GM12892 (cell line): Measurements from ENCODE around the gene NUCB2.
A peak's percentile ranks its signal among the peaks of the same experiment; 100 is the strongest.

ENCODE experiments used
- DNase-seq: peaks from one replicate; pipeline ENCODE4 v3.0.0; 2011; ENCODE audit not compliant: insufficient read length
- FAIRE-seq: peaks from 2 replicates; lab custom pipeline; 2011; peaks lifted over from hg19 to GRCh38; lab: Jason Lieb, UNC
- POLR2A ChIP-seq: IDR thresholded peaks from 2 replicates; pipeline ENCODE4 v1.6.1; 2011; ENCODE audit warnings: low read depth, low read length, control low read depth
- POLR2AphosphoS5 ChIP-seq: IDR thresholded peaks from 2 replicates; pipeline ENCODE4 v1.6.1; 2011; ENCODE audit warnings: low read depth, low read length, control low read depth
- TAF1 ChIP-seq: IDR thresholded peaks from 2 replicates; pipeline ENCODE4 v1.6.1; 2011; ENCODE audit warnings: low read depth, mild to moderate bottlenecking, control low read depth, low read length, borderline replicate concordance

Gene NUCB2

DNA sequence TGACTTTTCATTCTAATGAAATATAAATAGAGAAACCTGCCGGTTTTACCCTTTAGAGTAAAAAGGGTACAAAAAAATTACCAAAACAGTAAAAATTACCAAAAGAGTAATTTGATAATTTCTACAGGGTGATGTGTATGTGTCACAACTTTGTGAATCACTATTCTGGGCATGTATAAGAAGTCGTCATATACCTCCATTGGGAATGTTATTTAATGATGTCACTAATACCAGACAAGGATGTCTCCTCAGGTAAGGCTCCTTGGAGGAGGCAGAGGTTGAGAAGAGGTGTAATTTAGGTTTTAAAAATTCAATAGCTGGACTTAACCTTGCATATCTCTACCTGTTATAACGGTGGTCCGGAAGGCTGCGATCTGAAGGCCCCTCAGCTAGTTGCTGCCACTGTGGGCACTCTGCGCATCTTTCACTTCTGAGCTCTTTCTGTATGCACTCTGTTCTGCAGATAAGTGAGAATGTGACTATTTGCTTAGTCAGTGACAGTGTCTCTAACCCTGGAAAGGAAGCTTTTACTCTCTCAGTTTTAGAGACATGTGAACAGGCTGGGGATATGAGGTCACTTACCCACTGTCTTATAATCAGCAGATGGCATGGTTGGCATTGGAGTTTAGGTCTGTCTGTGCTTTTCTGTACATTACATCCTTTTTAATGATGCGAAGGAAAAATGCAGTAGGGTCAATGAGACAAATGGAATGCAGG lies 74.1 kb downstream of the NUCB2 start:
- TF ChIP-seq TAF1, result no peak
- TF ChIP-seq POLR2AphosphoS5, result no peak
- TF ChIP-seq POLR2A, result no peak
- FAIRE-seq, result no peak
- DNase-seq, result no peak

DNA sequence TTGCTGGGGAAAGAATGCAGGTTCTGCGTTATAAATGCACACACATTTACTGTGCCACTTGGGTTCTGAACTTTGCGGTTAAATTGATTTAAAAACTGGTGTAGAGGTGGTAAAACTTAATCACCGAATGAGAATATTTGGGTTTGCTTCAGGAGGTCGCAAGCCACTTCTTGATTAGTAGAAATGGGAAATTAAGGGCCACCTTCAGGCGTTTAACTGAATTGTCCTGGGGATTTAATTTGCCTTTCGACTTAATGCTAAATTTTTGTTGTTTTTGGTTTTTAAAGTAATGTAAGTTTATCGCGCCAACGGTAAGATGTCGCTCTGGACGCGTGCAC lies 74.6 kb downstream of the NUCB2 start:
- no peak for FAIRE-seq

DNA sequence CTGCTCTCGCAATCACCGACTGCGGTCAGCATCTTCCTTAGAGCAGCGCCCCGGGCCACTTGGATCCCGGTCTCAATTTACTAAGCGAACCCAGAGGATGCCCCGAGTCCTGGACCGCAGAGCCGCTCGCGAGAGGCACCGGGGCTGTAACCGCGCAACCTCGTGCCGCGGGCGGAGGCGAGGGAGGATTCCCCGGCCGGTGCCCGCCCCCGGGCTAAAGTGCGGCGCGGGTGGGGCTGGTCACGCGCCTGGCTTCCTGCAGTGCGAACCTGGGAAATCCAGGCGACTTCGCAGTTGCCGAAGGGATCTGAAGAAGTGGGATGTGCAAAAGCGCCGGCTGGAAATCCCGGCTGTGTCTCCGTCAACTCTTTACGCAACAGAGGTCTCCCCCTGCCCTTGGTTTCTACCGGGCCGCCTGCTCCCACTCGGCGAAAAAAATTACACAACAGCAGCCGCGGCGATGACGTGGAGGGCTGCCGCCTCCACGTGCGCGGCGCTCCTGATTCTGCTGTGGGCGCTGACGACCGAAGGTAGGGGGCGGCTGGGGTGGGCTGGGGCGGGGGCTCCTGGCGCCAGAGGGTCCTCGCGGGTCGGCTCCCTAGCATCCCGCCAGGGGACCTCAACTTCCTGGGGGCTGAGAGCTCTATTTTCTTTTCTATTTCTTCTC lies 75.1 kb downstream of the NUCB2 start, which contains the start of gene NCR3LG1:
Gene NCR3LG1, plus strand, starts transcription at position 291 of the 667 bp plus-strand sequence. Its CDS starts 170 bp downstream, at position 461.
- TF ChIP-seq TAF1 (no peak), POLR2AphosphoS5 (no peak), POLR2A (no peak)
- peak; percentile 37 for DNase-seq
- FAIRE-seq, result peak; percentile 51

More for the DNA sequence above, 74.6 kb downstream of the NUCB2 start:
- DNase-seq, result no peak
- no peak for TF ChIP-seq POLR2AphosphoS5
- no peak for TF ChIP-seq POLR2A
- TF ChIP-seq TAF1, result no peak

DNA sequence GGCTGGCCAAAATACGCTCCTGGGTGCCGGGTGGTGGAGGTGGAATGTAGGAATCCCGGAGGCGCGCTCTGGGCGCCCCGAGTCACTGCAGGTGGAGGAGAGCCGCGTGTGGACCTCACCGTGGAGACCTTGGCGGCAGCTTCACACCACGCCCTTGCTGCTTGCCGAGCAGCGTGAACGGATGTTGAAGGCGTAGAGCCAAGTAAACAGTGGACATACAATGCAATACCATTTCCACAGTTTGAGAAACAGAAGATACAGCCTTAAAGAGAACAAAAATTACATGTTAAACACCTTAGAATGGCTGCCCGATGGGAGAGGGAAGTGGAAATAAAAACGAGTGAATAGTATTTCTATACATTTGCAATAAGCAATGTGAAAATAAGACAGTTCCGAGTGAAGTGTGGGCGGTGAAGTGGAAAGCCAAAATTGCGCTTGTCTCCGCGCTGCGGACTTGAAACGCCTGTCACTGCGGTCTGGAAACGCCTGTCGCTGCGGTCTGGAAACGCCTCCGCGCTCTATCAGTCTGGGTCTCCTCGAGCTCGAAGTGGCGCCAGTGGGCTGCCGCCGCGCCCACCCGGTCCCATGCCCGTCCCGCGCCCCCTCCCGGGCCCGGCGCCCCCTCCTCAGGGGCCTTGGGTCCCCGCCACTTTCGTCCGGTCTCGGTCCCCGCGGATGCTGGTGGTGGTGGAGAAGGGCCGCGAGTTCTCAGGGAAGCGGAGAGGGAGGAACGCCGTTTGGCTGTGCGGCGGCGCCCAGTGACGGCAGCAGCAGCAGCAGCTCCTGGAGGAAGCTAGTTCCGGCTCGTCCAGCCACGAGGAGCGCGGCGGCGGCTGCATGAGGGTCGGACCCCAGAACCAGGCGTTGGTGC lies 76.6 kb downstream of the NUCB2 start:
- DNase-seq (peak; percentile 34), FAIRE-seq (peak; percentile 79)
- no peak for TF ChIP-seq TAF1
- no peak for TF ChIP-seq POLR2A
- no peak for TF ChIP-seq POLR2AphosphoS5

DNA sequence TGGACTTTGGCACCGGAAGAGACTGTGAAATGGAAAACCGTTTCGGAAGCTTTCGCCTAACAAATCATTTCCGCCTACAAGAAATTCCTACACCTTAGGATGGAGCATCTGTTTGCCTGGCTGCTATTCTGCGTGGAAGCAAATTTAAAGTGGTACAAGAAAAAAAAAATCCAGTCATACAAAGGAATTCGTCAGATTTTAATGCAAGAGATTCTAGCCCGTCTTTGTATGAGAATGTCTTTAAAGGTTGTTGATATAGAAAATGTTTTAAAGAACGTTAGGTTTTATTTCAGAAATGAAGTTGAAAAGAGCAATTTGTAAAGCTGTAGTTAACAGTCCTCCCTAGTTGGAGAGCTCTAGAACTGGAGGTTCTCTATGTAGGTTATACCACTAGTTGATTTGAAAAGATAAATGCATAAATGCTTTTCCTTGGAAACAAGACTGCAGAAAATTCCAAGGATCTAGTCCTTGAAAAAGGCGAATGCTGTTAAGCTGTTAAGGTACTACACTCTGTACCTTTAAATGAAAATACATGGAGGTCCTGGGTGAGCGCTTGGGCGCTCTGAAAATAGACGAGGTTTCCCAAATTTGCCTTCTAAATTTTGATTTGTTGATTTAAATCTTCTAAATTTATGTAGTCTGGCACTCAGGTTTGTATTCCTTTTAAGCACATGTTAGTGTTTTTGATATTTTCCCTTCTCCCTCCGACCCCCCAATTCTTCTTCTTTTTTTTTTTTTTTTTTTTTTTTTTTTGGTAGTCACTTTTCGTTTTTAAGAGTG lies 77.5 kb downstream of the NUCB2 start:
- DNase-seq, result no peak
- no peak for FAIRE-seq

DNA sequence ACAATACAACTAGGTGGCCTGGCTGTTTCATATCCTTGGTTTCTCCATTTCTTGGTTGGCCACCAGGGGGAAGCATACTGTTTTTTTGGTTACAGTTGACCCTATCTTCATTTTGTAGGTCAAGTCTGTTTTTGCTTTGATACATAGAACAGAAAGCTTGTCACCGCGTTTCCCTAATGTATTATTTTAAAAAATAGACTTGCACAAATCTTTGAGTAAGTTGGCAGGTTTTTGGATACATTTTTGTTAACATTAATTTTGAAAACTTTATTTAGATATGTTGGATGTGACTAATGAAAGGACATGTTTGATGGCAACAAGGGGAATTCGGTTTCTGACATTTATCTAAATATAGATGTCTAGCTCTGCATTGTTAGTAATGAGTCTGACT lies 78.1 kb downstream of the NUCB2 start:
- FAIRE-seq (peak; percentile 77), DNase-seq (peak; percentile 21)
- TF ChIP-seq POLR2AphosphoS5 (no peak), TAF1 (no peak), POLR2A (no peak)

More for the DNA sequence above, 77.5 kb downstream of the NUCB2 start:
- TF ChIP-seq TAF1, result no peak
- no peak for TF ChIP-seq POLR2AphosphoS5
- TF ChIP-seq POLR2A, result no peak

DNA sequence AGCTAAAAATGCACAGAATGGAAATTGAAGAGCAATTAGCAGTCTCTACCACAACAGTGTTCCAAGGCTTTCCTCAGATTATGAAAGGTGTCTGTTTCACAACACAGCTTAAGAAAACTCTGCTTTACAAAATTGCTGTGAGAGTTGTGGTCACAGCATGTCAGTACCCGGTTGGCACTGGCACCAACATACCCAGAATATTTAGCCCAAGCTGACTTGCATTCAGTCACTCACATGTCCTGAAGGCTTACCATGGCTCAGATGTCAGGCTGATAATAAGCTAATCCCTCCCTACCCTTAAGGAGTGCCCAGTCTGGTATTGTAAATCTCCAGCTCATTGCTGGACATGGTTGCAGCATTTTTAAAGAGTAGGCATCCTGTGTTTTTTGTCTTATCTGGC lies 90.0 kb downstream of the NUCB2 start:
- no peak for FAIRE-seq
- DNase-seq, result no peak
- no peak for TF ChIP-seq POLR2A
- no peak for TF ChIP-seq TAF1
- TF ChIP-seq POLR2AphosphoS5, result no peak

DNA sequence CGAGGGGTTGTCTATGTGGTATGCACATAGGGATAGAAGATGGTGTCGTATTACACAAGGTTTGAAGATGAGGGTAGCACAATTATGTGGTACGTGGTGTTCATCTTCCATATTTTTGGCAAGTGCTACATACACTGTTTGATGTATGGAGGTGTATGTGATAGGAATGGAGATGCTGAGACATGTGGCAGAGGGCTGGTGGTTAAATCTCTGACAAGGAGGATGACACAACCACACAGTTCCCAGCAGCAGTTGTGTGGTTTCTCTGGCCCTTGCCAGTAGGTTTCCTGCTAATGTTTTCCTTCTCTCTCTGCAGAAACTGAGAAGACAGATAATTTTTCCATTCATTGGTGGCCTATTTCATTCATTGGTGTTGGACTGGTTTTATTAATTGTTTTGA lies 92.0 kb downstream of the NUCB2 start:
- DNase-seq (no peak), FAIRE-seq (peak; percentile 67)
- TF ChIP-seq POLR2A (no peak), TAF1 (no peak), POLR2AphosphoS5 (no peak)

DNA sequence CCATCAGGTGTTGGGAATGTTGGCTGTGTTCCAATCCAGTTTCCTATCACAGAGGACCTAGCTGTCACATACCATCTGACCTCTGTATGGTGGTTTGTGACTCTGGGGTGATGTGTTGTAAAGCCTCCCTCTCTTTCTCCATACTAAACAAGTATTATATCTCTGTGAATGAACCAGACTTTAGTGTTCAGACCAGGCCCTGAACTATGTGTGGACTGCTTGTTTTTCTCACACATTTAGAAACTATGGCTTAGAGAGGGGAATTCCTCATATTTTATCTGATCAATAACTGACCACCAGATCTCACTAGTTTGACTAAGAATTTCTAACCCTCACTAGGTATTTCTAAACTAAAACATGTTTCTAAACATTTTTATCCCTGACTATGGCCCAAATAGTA lies 92.6 kb downstream of the NUCB2 start:
- no peak for TF ChIP-seq POLR2A
- TF ChIP-seq TAF1, result no peak
- TF ChIP-seq POLR2AphosphoS5, result no peak
- FAIRE-seq, result no peak
- no peak for DNase-seq

DNA sequence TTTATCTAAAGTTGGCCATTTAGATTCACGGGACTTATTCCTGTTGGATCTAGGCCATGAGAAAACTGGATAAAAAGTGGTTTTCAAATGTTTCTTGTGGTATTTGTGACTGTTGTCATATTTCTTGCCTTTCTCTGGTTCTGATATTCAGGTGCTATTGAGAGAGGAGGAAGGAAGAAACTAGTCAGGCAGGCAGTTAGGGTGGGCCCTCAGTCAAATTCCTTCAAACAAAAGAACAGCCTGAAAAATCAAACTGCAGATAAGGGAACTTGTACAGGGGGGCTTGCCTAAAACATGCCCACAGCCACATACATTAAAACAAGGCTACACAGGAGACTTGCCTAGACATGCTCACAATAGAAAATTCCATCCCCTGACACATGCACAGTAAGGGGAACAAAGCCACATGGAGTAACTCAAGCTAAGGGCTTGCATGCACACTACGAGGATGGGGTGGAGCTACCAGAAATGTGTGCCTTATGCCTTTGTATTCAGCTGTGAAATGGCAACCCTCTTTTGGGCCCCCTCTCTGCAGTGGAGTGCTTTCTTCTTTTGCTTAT lies 93.2 kb downstream of the NUCB2 start:
- FAIRE-seq (no peak), DNase-seq (no peak)
- TF ChIP-seq POLR2A (no peak), POLR2AphosphoS5 (no peak), TAF1 (no peak)

DNA sequence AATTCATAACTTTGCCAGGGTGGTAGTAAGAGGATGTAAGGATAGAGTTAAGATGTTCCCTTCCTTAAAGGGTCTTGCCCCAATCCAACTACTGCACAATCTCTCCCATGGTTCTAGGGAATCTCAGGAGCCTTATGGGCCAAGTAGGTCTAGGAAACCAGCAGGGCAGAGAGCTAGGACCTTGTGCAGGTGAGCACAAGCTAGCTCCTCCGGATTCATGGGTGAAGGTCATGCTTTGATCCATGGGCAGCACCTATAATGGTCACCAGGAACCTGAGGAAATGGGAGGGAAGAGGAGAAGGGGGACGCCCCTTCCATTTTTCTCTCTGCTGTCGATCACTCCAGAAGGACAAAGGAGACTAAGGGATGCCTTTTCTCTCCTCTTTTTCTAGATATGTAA lies 95.1 kb downstream of the NUCB2 start:
- TF ChIP-seq TAF1 (no peak), POLR2A (no peak), POLR2AphosphoS5 (no peak)
- DNase-seq (no peak), FAIRE-seq (no peak)
